ENCODE data around the gene ABR. TPM values are rescaled to one million over a fixed set of nuclear protein-coding genes. Genes with fewer than 3 reads are reported as not detected.

ABR gene
- polyA plus RNA-seq, 3 donors = 19.8 to 160 (median 26.0) TPM

DNA sequence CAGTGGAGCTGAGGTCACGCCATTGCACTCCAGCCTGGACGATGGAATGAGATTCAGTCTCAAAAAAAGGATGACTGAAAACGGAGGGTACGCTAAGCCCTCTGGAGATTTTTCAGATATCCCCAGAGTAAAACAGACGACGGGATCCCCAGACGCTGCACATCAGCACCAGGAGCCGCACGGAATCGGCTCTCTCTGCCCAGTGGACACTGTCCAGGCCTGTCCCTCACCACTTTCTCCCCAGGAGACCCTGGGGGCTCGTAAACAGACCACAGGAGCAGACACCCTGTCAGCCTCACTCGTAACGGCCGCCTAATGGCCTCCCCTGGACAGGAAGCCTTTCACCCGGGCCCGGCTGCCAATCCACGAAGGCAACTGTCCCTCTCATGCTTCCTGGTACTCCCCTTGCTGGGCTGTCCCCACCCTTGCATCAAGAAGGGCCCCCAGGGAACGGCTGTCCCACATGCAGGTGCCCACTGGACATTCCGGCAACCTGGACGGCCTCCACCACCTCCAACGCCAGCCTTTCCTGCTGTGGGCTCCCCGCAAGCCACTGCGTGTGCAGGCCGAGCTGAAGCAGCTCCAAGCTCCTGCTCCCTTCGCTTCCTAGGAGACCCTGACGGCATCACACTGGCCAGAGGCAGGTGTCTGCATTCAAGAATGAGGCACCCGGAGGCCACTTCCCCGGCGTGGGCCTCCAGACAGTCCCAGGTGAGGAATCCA, 108.5 kb downstream of the ABR start:
- no peak for DNase-seq
- H2AFZ ChIP-seq (ENCODE audit: insufficient read depth, low read depth, low read length, poor library complexity, severe bottlenecking) = no peak overlapping the region
- Mint-ChIP-seq H3K36me3 (peaks cover 69 to 95% of the 10 kb centered on the region in 2 donors), H3K27me3 (ENCODE audit: low read depth in 3 of 3) (no peaks in the 10 kb centered on the region), H3K27ac (no peak overlapping the region), H3K9me3 (peaks cover 5 to 20% (median 16%) of the 10 kb centered on the region in 7 donors), H3K4me3 (no peak overlapping the region), H3K4me1 (no peaks in the 10 kb centered on the region)
- H3K9ac ChIP-seq (ENCODE audit: insufficient read depth, low read length, poor library complexity, severe bottlenecking) = no peak overlapping the region
- H3K36me3 ChIP-seq (replicated peaks in 1 of 2; ENCODE audit: control insufficient read depth in 1 of 2, insufficient read depth in 2 of 2, low read length in 2 of 2) = peaks cover 73 to 92% of the 10 kb centered on the region in 2 donors
- intact Hi-C loops (cut with micrococcal nuclease) = no loop called here
- peaks cover 7% of the 10 kb centered on the region for H3K79me2 ChIP-seq (ENCODE audit: insufficient read depth, low read length)
- H3K4me3 ChIP-seq (replicated peaks in 1 of 3; ENCODE audit: low read depth in 2 of 3, low read length in 3 of 3) = no peak overlapping the region
- no peak overlapping the region for H3K4me2 ChIP-seq (replicated peaks; ENCODE audit: extremely low read depth, low read length, poor library complexity, severe bottlenecking)
- no peak overlapping the region for H3K27ac ChIP-seq (ENCODE audit: low read depth in 1 of 2, low read length in 2 of 2)
- H3K27me3 ChIP-seq (ENCODE audit: control insufficient read depth in 2 of 2, insufficient read depth in 2 of 2, low read length in 2 of 2) = no peaks in the 10 kb centered on the region
- peaks cover 61% of the 10 kb centered on the region for H4K20me1 ChIP-seq (ENCODE audit: insufficient read depth, low read length)
- 97% methylated on average over 29 of the region's 29 CpGs for WGBS (ENCODE audit: insufficient coverage)
- TF ChIP-seq, protein P1, sequence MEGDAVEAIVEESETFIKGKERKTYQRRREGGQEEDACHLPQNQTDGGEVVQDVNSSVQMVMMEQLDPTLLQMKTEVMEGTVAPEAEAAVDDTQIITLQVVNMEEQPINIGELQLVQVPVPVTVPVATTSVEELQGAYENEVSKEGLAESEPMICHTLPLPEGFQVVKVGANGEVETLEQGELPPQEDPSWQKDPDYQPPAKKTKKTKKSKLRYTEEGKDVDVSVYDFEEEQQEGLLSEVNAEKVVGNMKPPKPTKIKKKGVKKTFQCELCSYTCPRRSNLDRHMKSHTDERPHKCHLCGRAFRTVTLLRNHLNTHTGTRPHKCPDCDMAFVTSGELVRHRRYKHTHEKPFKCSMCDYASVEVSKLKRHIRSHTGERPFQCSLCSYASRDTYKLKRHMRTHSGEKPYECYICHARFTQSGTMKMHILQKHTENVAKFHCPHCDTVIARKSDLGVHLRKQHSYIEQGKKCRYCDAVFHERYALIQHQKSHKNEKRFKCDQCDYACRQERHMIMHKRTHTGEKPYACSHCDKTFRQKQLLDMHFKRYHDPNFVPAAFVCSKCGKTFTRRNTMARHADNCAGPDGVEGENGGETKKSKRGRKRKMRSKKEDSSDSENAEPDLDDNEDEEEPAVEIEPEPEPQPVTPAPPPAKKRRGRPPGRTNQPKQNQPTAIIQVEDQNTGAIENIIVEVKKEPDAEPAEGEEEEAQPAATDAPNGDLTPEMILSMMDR (IDR thresholded peaks at IDR 0.05) = no peak
- no peaks in the 10 kb centered on the region for H3K4me1 ChIP-seq (ENCODE audit: control insufficient read depth in 1 of 2, insufficient read depth in 2 of 2, low read length in 2 of 2)
- H3K9me3 ChIP-seq (replicated peaks in 1 of 2; ENCODE audit: control insufficient read depth in 1 of 2, insufficient read depth in 1 of 2, low read length in 2 of 2) = peaks cover 9 to 20% of the 10 kb centered on the region in 2 donors

DNA sequence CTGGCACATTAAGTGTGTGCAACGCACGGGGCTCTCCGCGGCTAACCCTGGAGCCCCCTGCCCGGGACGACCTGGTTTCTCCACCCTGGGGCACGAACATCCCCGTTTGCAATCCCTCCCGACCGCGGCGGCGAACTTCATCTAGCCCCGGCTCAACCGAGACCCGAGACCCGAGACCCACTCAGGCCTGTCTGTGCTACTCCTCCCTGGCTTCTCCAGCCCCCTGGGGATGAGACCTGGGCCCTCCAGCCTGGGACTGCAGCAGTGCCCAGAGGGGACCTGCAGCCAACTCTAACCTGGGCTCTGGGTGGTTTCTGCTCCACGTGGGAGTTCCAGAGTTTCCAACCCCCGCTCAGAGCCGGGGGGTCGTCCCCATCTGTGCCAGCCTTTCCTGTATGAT, 109.4 kb downstream of the ABR start:
- no peak overlapping the region for H3K9ac ChIP-seq (ENCODE audit: insufficient read depth, low read length, poor library complexity, severe bottlenecking)
- no peaks in the 10 kb centered on the region for H3K4me1 Mint-ChIP-seq
- intact Hi-C loops (cut with micrococcal nuclease) = no loop called here
- H3K9me3 Mint-ChIP-seq = peaks cover 5 to 28% (median 25%) of the 10 kb centered on the region in 7 donors
- no peak overlapping the region for H2AFZ ChIP-seq (ENCODE audit: insufficient read depth, low read depth, low read length, poor library complexity, severe bottlenecking)
- WGBS (ENCODE audit: insufficient coverage) = 94% methylated on average over 16 of the region's 21 CpGs
- H3K27me3 ChIP-seq (ENCODE audit: control insufficient read depth in 2 of 2, insufficient read depth in 2 of 2, low read length in 2 of 2) = no peaks in the 10 kb centered on the region
- TF ChIP-seq, protein P1 (IDR thresholded peaks at IDR 0.05) = no peak
- H3K36me3 ChIP-seq (replicated peaks in 1 of 2; ENCODE audit: control insufficient read depth in 1 of 2, insufficient read depth in 2 of 2, low read length in 2 of 2) = peaks cover 77 to 95% of the 10 kb centered on the region in 2 donors
- no peak for DNase-seq
- H3K9me3 ChIP-seq (replicated peaks in 1 of 2; ENCODE audit: control insufficient read depth in 1 of 2, insufficient read depth in 1 of 2, low read length in 2 of 2) = peaks cover 18 to 26% of the 10 kb centered on the region in 2 donors
- peaks cover 7% of the 10 kb centered on the region for H3K79me2 ChIP-seq (ENCODE audit: insufficient read depth, low read length)
- H4K20me1 ChIP-seq (ENCODE audit: insufficient read depth, low read length) = peaks cover 55% of the 10 kb centered on the region
- H3K27me3 Mint-ChIP-seq (ENCODE audit: low read depth in 3 of 3) = no peaks in the 10 kb centered on the region
- H3K4me3 ChIP-seq (replicated peaks in 1 of 3; ENCODE audit: low read depth in 2 of 3, low read length in 3 of 3) = no peak overlapping the region
- no peak overlapping the region for H3K4me3 Mint-ChIP-seq
- H3K27ac ChIP-seq (ENCODE audit: low read depth in 1 of 2, low read length in 2 of 2) = no peak overlapping the region
- H3K4me1 ChIP-seq (ENCODE audit: control insufficient read depth in 1 of 2, insufficient read depth in 2 of 2, low read length in 2 of 2) = no peaks in the 10 kb centered on the region
- peak overlapping the region in 1 of 7 donors; percentile 30 for H3K27ac Mint-ChIP-seq
- no peak overlapping the region for H3K4me2 ChIP-seq (replicated peaks; ENCODE audit: extremely low read depth, low read length, poor library complexity, severe bottlenecking)
- H3K36me3 Mint-ChIP-seq = peaks cover 74 to 99% of the 10 kb centered on the region in 2 donors
